GM18519 (cell line): Measurements from ENCODE around the gene SHANK1.

Experiments
- ATAC-seq: cut with Tn5 transposase; IDR thresholded peaks from one replicate; pipeline ENCODE4 v1.9.1; 2021; ENCODE audit warnings: mild to moderate bottlenecking, moderate library complexity; ENCODE audit not compliant: unreplicated experiment, low FRiP score

SHANK1 gene

GRCh38 chr19:50662651-50663481 lies 56.7 kb downstream of the SHANK1 start:
- ATAC-seq: no peak

GRCh38 chr19:50661766-50662650 lies 57.6 kb downstream of the SHANK1 start:
- ATAC-seq: no peak

GRCh38 chr19:50661023-50661422 lies 58.6 kb downstream of the SHANK1 start:
- no peak for ATAC-seq

- ATAC-seq: no peak
Observed at GRCh38 chr19:50660088-50660366, 59.6 kb downstream of the SHANK1 start.

GRCh38 chr19:50659318-50660087 lies 60.1 kb downstream of the SHANK1 start:
- no peak for ATAC-seq

GRCh38 chr19:50658441-50659317 lies 60.9 kb downstream of the SHANK1 start:
- no peak for ATAC-seq

GRCh38 chr19:50657712-50658440 lies 61.7 kb downstream of the SHANK1 start:
- ATAC-seq: no peak

GRCh38 chr19:50657222-50657669 lies 62.4 kb downstream of the SHANK1 start:
- ATAC-seq: no peak

- ATAC-seq: no peak
Observed at GRCh38 chr19:50654882-50655281, 64.7 kb downstream of the SHANK1 start.

GRCh38 chr19:50652722-50653121 lies 66.9 kb downstream of the SHANK1 start:
- no peak for ATAC-seq

GRCh38 chr19:50651174-50651573 lies 68.4 kb downstream of the SHANK1 start:
- ATAC-seq: no peak

- no peak for ATAC-seq
Observed at GRCh38 chr19:50649433-50650391, 69.9 kb downstream of the SHANK1 start, which contains the start of gene C19orf81. C19orf81 (plus strand) TSS chr19:50649445; CDS start chr19:50649445, 0 bp downstream.

- ATAC-seq: no peak
Observed at GRCh38 chr19:50648659-50649058, 70.9 kb downstream of the SHANK1 start.

GRCh38 chr19:50647879-50648615 lies 71.6 kb downstream of the SHANK1 start:
- no peak for ATAC-seq

GRCh38 chr19:50646074-50646807 lies 73.4 kb downstream of the SHANK1 start:
- ATAC-seq: no peak

- ATAC-seq: no peak
Observed at GRCh38 chr19:50645107-50645506, 74.5 kb downstream of the SHANK1 start.
